Upper lobe of right lung (tissue), 1 donor: ENCODE measurements around the gene PRDX1. TPM values are rescaled to one million over a fixed set of nuclear protein-coding genes. Genes with fewer than 3 reads are reported as not detected.

Source experiments
- ATAC-seq: fragments of 200-7000 bp; cut with Tn5 transposase; one replicate; pipeline ENCODE4 v1.9.1; 2020; ENCODE audit warnings: mild to moderate bottlenecking, moderate library complexity
- DNase-seq: peaks from one replicate; pipeline ENCODE4 v3.0.0-alpha.2; 2020
- H3K27ac ChIP-seq: fragments of 200-600 bp; one replicate; pipeline ENCODE4 v1.8.0; 2022
- H3K27me3 ChIP-seq: fragments of 200-600 bp; one replicate; pipeline ENCODE4 v1.8.0; 2022; ENCODE audit warnings: mild to moderate bottlenecking
- H3K36me3 ChIP-seq: fragments of 200-600 bp; one replicate; pipeline ENCODE4 v1.8.0; 2022
- H3K4me1 ChIP-seq: fragments of 200-600 bp; one replicate; pipeline ENCODE4 v1.8.0; 2022
- H3K4me3 ChIP-seq: fragments of 200-600 bp; one replicate; pipeline ENCODE4 v1.8.0; 2022; ENCODE audit warnings: mild to moderate bottlenecking
- H3K9me3 ChIP-seq: fragments of 200-600 bp; one replicate; pipeline ENCODE4 v1.8.0; 2022
- CTCF ChIP-seq: fragments of 200-600 bp; IDR thresholded peaks from one replicate; pipeline ENCODE4 v1.8.0; 2022; ENCODE audit warnings: antibody characterized with exemption
- intact Hi-C: fragments of 100-400 bp; cut with DNase I; formaldehyde crosslinking; loops from one replicate; pipeline ENCODE4 v1.11.0; 2022
- total RNA-seq: library from RNA; stranded (reverse); fragmentation: NEBNext Ultra II Directional; extraction: Animal tissue kit (Norgen Biotek cat#: 25700); gene quantifications from one replicate; pipeline ENCODE4 v1.2.1, GENCODE V29; 2021
- donor health status: DM: no; HTN: yes; CAD: no; lungs with severe emphysema.

The PRDX1 gene
- total RNA-seq, 1 donor from 2014 or later = 401 TPM

DNA sequence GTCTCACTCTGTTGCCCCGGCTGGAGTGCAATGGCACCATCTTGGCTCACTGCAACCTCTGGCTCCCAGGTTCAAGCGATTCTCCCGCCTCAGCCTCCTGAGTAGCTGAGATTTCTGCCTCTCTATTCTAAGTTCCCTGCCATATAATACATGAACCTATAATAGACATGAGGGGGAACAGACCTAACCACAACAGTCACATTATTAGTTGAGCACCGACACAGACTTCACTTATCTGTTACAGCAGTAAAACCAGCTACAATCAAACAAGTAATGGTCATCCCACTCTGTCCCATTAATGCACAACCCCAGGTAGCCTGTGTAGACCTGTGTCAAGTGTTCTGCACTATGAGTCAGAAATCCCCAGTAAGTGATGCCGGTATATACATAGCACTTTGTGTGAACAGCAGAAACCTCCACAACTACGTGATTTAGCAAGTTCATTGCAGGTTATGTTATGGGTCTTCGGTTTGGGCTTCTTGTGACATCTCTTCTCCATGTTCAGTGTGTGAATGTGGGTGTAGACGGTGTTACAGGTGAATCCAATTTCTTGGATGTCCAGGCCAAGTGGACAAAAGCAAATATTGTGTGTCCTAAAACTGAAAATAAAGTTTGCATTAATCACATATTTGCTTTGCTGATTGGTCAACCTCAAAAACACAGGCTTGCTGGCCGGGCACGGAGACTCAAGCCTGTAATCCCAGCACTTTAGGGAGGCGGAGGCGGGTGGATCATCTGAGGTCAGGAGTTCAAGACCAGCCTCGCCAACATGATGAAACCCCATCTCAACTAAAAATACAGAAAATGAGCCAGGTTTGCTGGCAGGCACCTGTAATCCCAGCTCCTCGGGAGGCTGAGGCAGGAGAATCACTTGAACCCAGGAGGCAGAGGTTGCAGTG, 18.0 kb downstream of the PRDX1 start:
- no peaks in the 10 kb centered on the region for H3K9me3 ChIP-seq
- H3K27ac ChIP-seq = no peak overlapping the region
- TF ChIP-seq CTCF = no peak
- H3K4me1 ChIP-seq = peaks cover 13% of the 10 kb centered on the region
- intact Hi-C loops = no loop called here
- H3K27me3 ChIP-seq = no peaks in the 10 kb centered on the region
- no peak for DNase-seq
- peaks cover 7% of the 10 kb centered on the region for H3K36me3 ChIP-seq
- ATAC-seq = no peak
- no peak overlapping the region for H3K4me3 ChIP-seq

GRCh38 chr1:45501505-45501859, 20.2 kb downstream of the PRDX1 start:
- Histone ChIP-seq H3K36me3 (no peaks in the 10 kb centered on the region), H3K4me1 (peaks cover 12% of the 10 kb centered on the region), H3K4me3 (no peak overlapping the region), H3K27me3 (no peaks in the 10 kb centered on the region), H3K9me3 (no peaks in the 10 kb centered on the region), H3K27ac (no peak overlapping the region)
- DNase-seq (no peak), ATAC-seq (no peak)
- no peak for TF ChIP-seq CTCF
- intact Hi-C loops = no loop called here

DNA sequence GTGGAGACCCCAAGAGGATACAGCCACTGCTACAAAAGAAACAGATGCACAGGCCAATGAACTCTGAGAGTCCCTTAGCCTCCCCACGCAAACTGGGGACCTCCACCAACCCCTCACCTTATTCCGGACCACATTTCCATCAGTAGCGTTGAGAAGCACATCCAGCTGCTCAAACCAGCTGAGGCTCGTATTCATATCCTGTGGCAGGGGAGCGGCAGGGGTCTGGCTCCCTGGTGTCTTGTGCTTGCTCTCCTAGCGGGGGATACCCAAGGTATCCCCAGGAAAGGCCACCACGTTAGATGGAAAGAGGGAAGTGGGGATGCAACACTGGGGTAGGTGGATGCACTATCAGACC, 22.3 kb downstream of the PRDX1 start:
- no peaks in the 10 kb centered on the region for H3K36me3 ChIP-seq
- no peaks in the 10 kb centered on the region for H3K27me3 ChIP-seq
- H3K4me3 ChIP-seq = peak overlapping the region; percentile 71
- peaks cover 12% of the 10 kb centered on the region for H3K4me1 ChIP-seq
- ATAC-seq (no peak), DNase-seq (no peak)
- H3K9me3 ChIP-seq = no peaks in the 10 kb centered on the region
- intact Hi-C loops = loop anchor here (10.0 kb wide), 2 partner anchors 145 to 485 kb away; partner anchors contain the start of genes HECTD3 and UROD
- no peak for TF ChIP-seq CTCF
- peak overlapping the region; percentile 42 for H3K27ac ChIP-seq

GRCh38 chr1:45498279-45498678, 23.4 kb downstream of the PRDX1 start:
- Histone ChIP-seq H3K9me3 (no peaks in the 10 kb centered on the region), H3K27ac (no peak overlapping the region), H3K4me3 (no peak overlapping the region), H3K36me3 (no peaks in the 10 kb centered on the region), H3K27me3 (no peaks in the 10 kb centered on the region), H3K4me1 (peaks cover 12% of the 10 kb centered on the region)
- no peak for DNase-seq
- ATAC-seq = no peak
- intact Hi-C loops = loop anchor here (10.0 kb wide), 2 partner anchors 143 to 483 kb away; partner anchors contain the start of genes HECTD3 and UROD
- TF ChIP-seq CTCF = no peak

DNA sequence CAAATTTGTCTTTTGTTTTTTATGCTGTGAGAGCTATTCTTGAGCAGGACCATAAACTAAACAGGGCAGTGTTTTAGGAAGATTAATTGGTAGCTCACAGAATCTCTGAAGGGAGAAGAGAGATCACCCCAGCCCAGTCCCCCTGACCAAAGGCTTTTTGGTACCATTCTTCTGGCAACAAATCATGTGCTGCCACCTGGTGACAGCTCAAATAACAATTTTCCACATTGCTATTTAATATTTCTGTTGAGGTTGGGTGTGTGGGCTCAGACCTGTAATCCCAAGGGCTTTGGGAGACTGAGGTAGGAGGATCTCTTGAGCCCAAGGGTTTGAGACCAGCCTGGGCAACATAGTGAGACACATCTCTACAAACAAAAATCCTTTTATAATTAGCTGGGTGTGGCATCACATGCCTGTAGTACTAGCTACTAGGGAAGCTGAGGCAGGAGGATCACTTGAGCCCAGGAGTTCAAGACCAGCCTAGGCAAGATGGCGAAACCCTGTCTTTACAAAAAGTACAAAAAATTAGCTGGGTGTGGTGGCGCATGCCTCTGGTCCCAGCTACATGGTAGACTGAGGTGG, 28.5 kb downstream of the PRDX1 start:
- Histone ChIP-seq H3K9me3 (no peaks in the 10 kb centered on the region), H3K4me1 (peaks cover 9% of the 10 kb centered on the region), H3K4me3 (no peak overlapping the region), H3K27me3 (no peaks in the 10 kb centered on the region), H3K27ac (no peak overlapping the region), H3K36me3 (no peaks in the 10 kb centered on the region)
- no peak for DNase-seq
- ATAC-seq = no peak
- TF ChIP-seq CTCF = peak; percentile 59
- intact Hi-C loops = loop anchor here (10.0 kb wide), 2 partner anchors 138 to 478 kb away; partner anchors contain the start of genes HECTD3 and UROD
